K562 (cell line): Measurements from ENCODE around the gene BEST1. TPM values are rescaled to one million over a fixed set of nuclear protein-coding genes. Genes with fewer than 3 reads are reported as not detected.

Source experiments
- ATAC-seq: fragments of 200-7000 bp; cut with Tn5 transposase; 3 replicates; pipeline ENCODE4 v1.9.1; 2020; ENCODE audit warnings: moderate library complexity
- BruUV-seq: library from RNA; stranded (reverse); fragments of 400-500 nt; replicated peaks from 2 replicates; lab custom pipeline; 2021; lab: Mats Ljungman, UMichigan
- CTCF ChIA-PET: fragments of 300-600 bp; formaldehyde crosslinking; extraction: SDS; loops from one replicate; lab custom pipeline; 2021; ENCODE audit warnings: low intra/inter-chr PET ratio; lab: Yijun Ruan, JAX
- POLR2A ChIA-PET: fragments of 300-600, 350-650 bp; sonication (Branson Sonifier 250); formaldehyde crosslinking; extraction: SDS; loops from one replicate; lab custom pipeline; 2021; ENCODE audit warnings: antibody characterized with exemption, inconsistent platforms; lab: Yijun Ruan, JAX
- DNase-seq, 4 experiments: peaks; one replicate each; pipeline versions ENCODE4 v3.0.0 to v3.0.0-alpha.2; 2011 to 2018; ENCODE audit warnings: low spot score in 3 of 4, mixed read lengths in 3 of 4; ENCODE audit errors: extremely low read depth in 1 of 4
- FAIRE-seq: peaks from 2 replicates; lab custom pipeline; 2011; peaks lifted over from hg19 to GRCh38; lab: Jason Lieb, UNC
- H2AFZ ChIP-seq: 2 replicates; pipeline ENCODE4 v1.6.0; 2011; ENCODE audit warnings: low read depth, low read length, control low read depth, inconsistent platforms
- H3K27ac ChIP-seq: fragments of 200-600 bp; 3 replicates; pipeline ENCODE4 v1.8.0; 2011; ENCODE audit warnings: low read depth, mild to moderate bottlenecking, control low read depth, inconsistent platforms, low read length, moderate library complexity, mixed read lengths; ENCODE audit errors: extremely low read depth
- H3K27me3 ChIP-seq, 2 experiments: fragments of 300-600 bp in 1 of 2; 2 replicates in 1 of 2; 3 replicates in 1 of 2; pipeline versions ENCODE4 v1.6.0 to v1.8.0; 2011; ENCODE audit warnings: inconsistent platforms in 2 of 2, low read length in 2 of 2, mild to moderate bottlenecking in 1 of 2, mixed read lengths in 1 of 2, moderate library complexity in 1 of 2; ENCODE audit not compliant: control insufficient read depth in 2 of 2, insufficient read depth in 2 of 2
- H3K36me3 ChIP-seq: fragments of 300-600 bp; 3 replicates; pipeline ENCODE4 v1.8.0; 2011; ENCODE audit warnings: mild to moderate bottlenecking, low read length, inconsistent platforms; ENCODE audit not compliant: control insufficient read depth, insufficient read depth
- H3K4me1 ChIP-seq, 2 experiments: fragments of 200-600 bp in 1 of 2; replicated peaks in 1 of 2; 2 replicates in 1 of 2; 3 replicates in 1 of 2; pipeline versions ENCODE4 v1.5.1 to v1.8.0; 2011; ENCODE audit warnings: inconsistent platforms in 2 of 2, low read length in 2 of 2, mild to moderate bottlenecking in 1 of 2, mixed read lengths in 1 of 2, moderate library complexity in 1 of 2; ENCODE audit not compliant: control insufficient read depth in 2 of 2, insufficient read depth in 2 of 2
- H3K4me2 ChIP-seq: 2 replicates; pipeline ENCODE4 v1.6.1; 2011; ENCODE audit warnings: low read length, control low read depth, inconsistent platforms, mixed read lengths; ENCODE audit not compliant: insufficient read depth
- H3K4me3 ChIP-seq: fragments of 200-600 bp; sonication (generic), shearing (Covaris generic); 2 replicates; pipeline ENCODE4 v1.5.1; 2016; ENCODE audit warnings: control low read depth, inconsistent platforms
- H3K79me2 ChIP-seq: fragments of 200-600 bp; 3 replicates; pipeline ENCODE4 v1.8.0; 2011; ENCODE audit warnings: low read length, inconsistent platforms; ENCODE audit not compliant: control insufficient read depth, insufficient read depth
- H3K9ac ChIP-seq, 2 experiments: 2 replicates each; pipeline versions ENCODE4 v1.6.0 to v1.6.1; 2011; ENCODE audit warnings: low read depth in 2 of 2, low read length in 2 of 2, control low read depth in 1 of 2, inconsistent platforms in 1 of 2, mild to moderate bottlenecking in 1 of 2, mixed read lengths in 1 of 2; ENCODE audit not compliant: insufficient read depth in 1 of 2
- H3K9me1 ChIP-seq: one replicate; pipeline ENCODE4 v1.6.0; 2011; ENCODE audit warnings: inconsistent platforms, mild to moderate bottlenecking, low read length, moderate library complexity; ENCODE audit not compliant: control insufficient read depth, insufficient read depth
- H3K9me3 ChIP-seq: replicated peaks from 2 replicates; pipeline ENCODE4 v1.5.1; 2011; ENCODE audit warnings: low read depth, low read length, inconsistent platforms; ENCODE audit not compliant: control insufficient read depth, insufficient read depth
- H4K20me1 ChIP-seq: replicated peaks from 2 replicates; pipeline ENCODE4 v1.6.1; 2011; ENCODE audit warnings: low read length, inconsistent platforms, mixed read lengths; ENCODE audit not compliant: control insufficient read depth, insufficient read depth
- CBX5 ChIP-seq: IDR thresholded peaks from 2 replicates; pipeline ENCODE4 v1.6.1; 2014; ENCODE audit warnings: low read depth, borderline replicate concordance
- HDAC1 ChIP-seq, 2 experiments: fragments of 450-650 bp; IDR thresholded peaks; 2 replicates each; pipeline ENCODE4 v1.6.1; 2016 to 2017; ENCODE audit warnings: inconsistent platforms in 1 of 2, mild to moderate bottlenecking in 1 of 2, moderate library complexity in 1 of 2
- HMGXB4 ChIP-seq: sonication (generic); formaldehyde crosslinking; IDR thresholded peaks from 2 replicates; pipeline ENCODE4 v1.8.1; 2023; ENCODE audit warnings: mild to moderate bottlenecking, missing genetic modification reagents
- ID3 ChIP-seq, 2 experiments: fragments of 250-450 bp in 1 of 2; fragments of 450-650 bp in 1 of 2; sonication (Bioruptor Pico) in 1 of 2; IDR thresholded peaks; 2 replicates each; pipeline versions ENCODE4 v1.6.1 to v1.8.0; 2016 to 2021; ENCODE audit warnings: mild to moderate bottlenecking in 2 of 2, moderate library complexity in 2 of 2, missing compliant biosample characterization in 1 of 2, missing genetic modification characterization in 1 of 2
- MNT ChIP-seq, 2 experiments: fragments of 450-650 bp; conservative IDR thresholded peaks; 2 replicates each; pipeline ENCODE4 v1.6.1; 2017; ENCODE audit warnings: mild to moderate bottlenecking in 2 of 2, moderate library complexity in 2 of 2
- SNRNP70 ChIP-seq: fragments of 200-400 bp; formaldehyde crosslinking; optimal IDR thresholded peaks from 2 replicates; pipeline ENCODE3; 2017; ENCODE audit warnings: low read depth, low read length
- TGIF2 ChIP-seq: sonication (generic); formaldehyde crosslinking; IDR thresholded peaks from 2 replicates; pipeline ENCODE4 v1.8.1; 2022; ENCODE audit warnings: mild to moderate bottlenecking, missing genetic modification reagents, moderate library complexity
- TRIM24 ChIP-seq, 2 experiments: fragments of 450-650 bp; IDR thresholded peaks; 2 replicates each; pipeline ENCODE4 v1.6.1; 2016
- TRIM25 ChIP-seq: fragments of 450-650 bp; IDR thresholded peaks from 2 replicates; pipeline ENCODE4 v1.7.0; 2016; ENCODE audit warnings: borderline replicate concordance
- ZBED1 ChIP-seq: IDR thresholded peaks from 2 replicates; pipeline ENCODE4 v1.6.1; 2014
- ZBTB43 ChIP-seq: sonication (generic); formaldehyde crosslinking; IDR thresholded peaks from 2 replicates; pipeline ENCODE4 v1.8.0; 2023; ENCODE audit warnings: mild to moderate bottlenecking, missing genetic modification reagents
- ZNF212 ChIP-seq: fragments of 450-650 bp; formaldehyde crosslinking; IDR thresholded peaks from 2 replicates; pipeline ENCODE4 v1.4.0; 2020; ENCODE audit warnings: mild to moderate bottlenecking
- ZNF263 ChIP-seq: sonication (generic); formaldehyde crosslinking; IDR thresholded peaks from 2 replicates; pipeline ENCODE4 v1.8.0; 2022; ENCODE audit warnings: mild to moderate bottlenecking, missing genetic modification reagents, borderline replicate concordance
- WGBS: fragments of 100-300 bp; shearing (Covaris generic); methylation state at CpG from one replicate; pipeline ENCODE4 v1.1.6; 2016; ENCODE audit warnings: low coverage, mixed read lengths; ENCODE audit not compliant: insufficient coverage; ENCODE audit errors: missing lambda C conversion rate; 5-methylcytosine and 5-hydroxymethylcytosine counted together
- in situ Hi-C: fragments of 300-500 bp; cut with MboI; formaldehyde crosslinking; loops from 4 replicates; pipeline ENCODE4 v1.15.0; 2018; ENCODE audit warnings: inconsistent platforms, mixed read lengths
- intact Hi-C: fragments of 100-400 bp; cut with micrococcal nuclease; formaldehyde crosslinking; loops from 2 replicates; pipeline ENCODE4 v1.14.2; 2022
- polyA plus RNA-seq, 8 experiments: library from polyadenylated mRNA; depleted of rRNA in 4 of 8; stranded (reverse) in 5 of 8; unstranded in 3 of 8; fragments of >200 nt; fragmentation: Nextera tagmentation in 2 of 8; fragmentation: Illumina TruSeq in 1 of 8; extraction: Ambion mirVana in 2 of 8; extraction: Trizol in 1 of 8; gene quantifications; 2 replicates each; pipeline versions ENCODE4 v1.2.1 to v1.2.3, GENCODE V29; 2011 to 2014; ENCODE audit warnings: inconsistent platforms in 1 of 8, missing spikeins in 1 of 8
- total RNA-seq, 7 experiments: library from RNA; depleted of rRNA in 6 of 7; stranded (reverse); fragments of >200 nt in 6 of 7; fragmentation: Illumina TruSeq in 2 of 7; extraction: Trizol in 2 of 7; gene quantifications; 2 replicates each; pipeline versions ENCODE4 v1.2.1 to v1.2.3, GENCODE V29; 2011 to 2021; ENCODE audit warnings: low replicate concordance in 1 of 7

BEST1 gene
- total and polyA plus RNA-seq, 9 of the 15 experiments (the other 6 are each of a cell fraction or from before 2014, with no cell fraction given): 0.07 to 1.3 (median 0.40) TPM

GRCh38 chr11:61963282-61964057 is 13.3 kb downstream of the BEST1 start:
- intact Hi-C loops (no loop called here), in situ Hi-C loops (no loop called here)
- DNase-seq (peak in 1 of 4 experiments; percentile 58), ATAC-seq (peak; percentile 1), FAIRE-seq (peak; percentile 61)
- Histone ChIP-seq H3K4me1 (peaks cover 39 to 45% of the 10 kb centered on the region in 2 experiments), H2AFZ (no peak overlapping the region), H3K36me3 (peaks cover 39% of the 10 kb centered on the region), H3K9ac (0 out of 4 replicates have a peak overlapping the region, but pooled peaks of 1 of the 2 experiments have one; percentile 1), H3K27me3 (no peaks in the 10 kb centered on the region), H3K9me3 (no peaks in the 10 kb centered on the region), H3K9me1 (peaks cover 6% of the 10 kb centered on the region), H3K4me2 (peak overlapping the region; percentile 96), H4K20me1 (peaks cover 43% of the 10 kb centered on the region), H3K27ac (peak overlapping the region; percentile 42; the same call in 2 of the 3 replicates), H3K4me3 (no peak overlapping the region), H3K79me2 (peaks cover 51% of the 10 kb centered on the region)
- ChIA-PET CTCF (no interaction called here), POLR2A (interaction anchor here (0.6 to 11.8 kb wide), 28 partner anchors 8 to 181 kb away, joined by 3 to 327 read pairs (median 6); partner anchors contain the start of genes BEST1, FEN1, INCENP and TMEM258)
- 16% methylated on average over 7 of the region's 10 CpGs for WGBS
- BruUV-seq: no TSS peak
- TF ChIP-seq TGIF2 (CRISPR knock-in tag) (0 out of 2 replicates have a peak, but pooled peaks have one; percentile 14), ZNF263 (CRISPR knock-in tag) (no peak), MNT (conservative IDR thresholded peaks at IDR 0.05) (peak; percentile 62 to 65; a peak in 3 of 4 replicates), CBX5 (no peak), HDAC1 (IDR thresholded peaks at IDR 0.05) (0 out of 4 replicates have a peak, but pooled peaks of 1 of the 2 experiments have one; percentile 3), ZBED1 (peak; percentile 93), ZBTB43 (CRISPR knock-in tag) (no peak; the same call in 1 of the 2 replicates), TRIM24 (IDR thresholded peaks at IDR 0.05) (peak in 1 of 2 experiments; percentile 21; a peak in 2 of 4 replicates), ZNF212 (CRISPR knock-in tag) (no peak), TRIM25 (no peak), SNRNP70 (no peak), ID3 (CRISPR knock-in tag; IDR thresholded peaks at IDR 0.05) (no peak), ID3 (tag; IDR thresholded peaks at IDR 0.05) (peak; percentile 17; the same call in 1 of the 2 replicates), HMGXB4 (CRISPR knock-in tag) (no peak)
